Measurements from ENCODE around the gene KCNJ15. TPM values are rescaled to one million over a fixed set of nuclear protein-coding genes. Genes with fewer than 3 reads are reported as not detected.
"Not testable (repeated sequence)": the region's sequence is repeated elsewhere in the genome, so short reads cannot be mapped to it uniquely, and the experiment has no call there.

The KCNJ15 gene
- total and polyA plus RNA-seq, 9 donors, result 0.20 to 1.1 (median 0.35) TPM; not detected in 1

- Histone ChIP-seq H3K9me3 (no peaks in the 10 kb centered on the region), H3K4me1 (ENCODE audit: insufficient read depth) (no peaks in the 10 kb centered on the region), H3K27ac (no peak overlapping the region), H3K4me3 (no peak overlapping the region), H3K36me3 (no peaks in the 10 kb centered on the region), H3K27me3 (no peaks in the 10 kb centered on the region)
- DNase-seq, result no peak
- intact Hi-C loops (cut with DNase I), result no loop called here
- TF ChIP-seq CTCF (IDR thresholded peaks at IDR 0.05) (no peak), EP300 (IDR thresholded peaks at IDR 0.05) (no peak), POLR2A (IDR thresholded peaks at IDR 0.05) (no peak)
- 83 to 87% (median 84%) methylated on average over 9 of the region's 9 CpGs for WGBS, 3 donors
Measured at GRCh38 chr21:38244885-38245869, 11.6 kb upstream of the KCNJ15 start.

DNA sequence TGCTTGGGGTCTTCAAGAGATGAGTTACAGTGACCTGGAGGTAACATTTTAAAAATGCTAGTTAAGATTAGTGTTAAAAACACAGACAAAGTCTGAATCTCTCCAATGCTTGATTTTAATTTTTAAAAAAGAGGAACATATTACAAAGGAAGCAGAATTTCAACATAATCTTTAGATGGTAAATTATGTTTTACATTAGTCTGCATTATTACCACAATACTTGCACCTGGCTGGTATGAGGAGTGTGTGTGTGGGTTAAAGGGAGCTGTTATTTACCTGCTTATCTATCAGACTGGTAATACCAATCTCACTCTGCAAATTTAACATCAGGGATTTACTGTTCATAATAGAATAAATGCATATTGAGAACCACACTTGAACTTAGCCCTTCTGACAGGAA is 10.3 kb upstream of the KCNJ15 start:
- Histone ChIP-seq H3K27ac (no peak overlapping the region), H3K27me3 (no peaks in the 10 kb centered on the region), H3K36me3 (no peaks in the 10 kb centered on the region), H3K9me3 (no peaks in the 10 kb centered on the region), H3K4me1 (ENCODE audit: insufficient read depth) (no peaks in the 10 kb centered on the region), H3K4me3 (no peak overlapping the region)
- TF ChIP-seq POLR2A (IDR thresholded peaks at IDR 0.05) (no peak), EP300 (IDR thresholded peaks at IDR 0.05) (no peak), CTCF (IDR thresholded peaks at IDR 0.05) (no peak)
- intact Hi-C loops (cut with DNase I), result no loop called here
- DNase-seq, result no peak

DNA sequence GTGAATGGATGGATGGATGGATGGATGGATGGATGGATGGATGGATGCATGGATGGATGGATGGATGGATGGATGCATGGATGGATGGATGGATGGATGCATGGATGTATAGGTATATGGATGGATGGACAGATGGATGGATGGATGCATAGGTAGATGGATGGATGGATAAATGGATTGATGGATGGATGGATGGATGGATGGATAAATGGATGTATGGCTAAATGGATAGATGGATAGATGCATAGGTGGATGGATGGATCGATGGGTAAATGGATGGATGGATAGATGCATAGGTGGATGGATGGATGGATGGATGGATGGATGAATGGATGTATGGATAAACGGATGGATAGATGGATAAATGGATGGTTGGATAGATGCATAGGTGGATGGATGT is 9.7 kb upstream of the KCNJ15 start:
- intact Hi-C loops (cut with DNase I), result not testable (repeated sequence)
- 81 to 86% (median 85%) methylated on average over 2 of the region's 2 CpGs for WGBS, 3 donors

DNA sequence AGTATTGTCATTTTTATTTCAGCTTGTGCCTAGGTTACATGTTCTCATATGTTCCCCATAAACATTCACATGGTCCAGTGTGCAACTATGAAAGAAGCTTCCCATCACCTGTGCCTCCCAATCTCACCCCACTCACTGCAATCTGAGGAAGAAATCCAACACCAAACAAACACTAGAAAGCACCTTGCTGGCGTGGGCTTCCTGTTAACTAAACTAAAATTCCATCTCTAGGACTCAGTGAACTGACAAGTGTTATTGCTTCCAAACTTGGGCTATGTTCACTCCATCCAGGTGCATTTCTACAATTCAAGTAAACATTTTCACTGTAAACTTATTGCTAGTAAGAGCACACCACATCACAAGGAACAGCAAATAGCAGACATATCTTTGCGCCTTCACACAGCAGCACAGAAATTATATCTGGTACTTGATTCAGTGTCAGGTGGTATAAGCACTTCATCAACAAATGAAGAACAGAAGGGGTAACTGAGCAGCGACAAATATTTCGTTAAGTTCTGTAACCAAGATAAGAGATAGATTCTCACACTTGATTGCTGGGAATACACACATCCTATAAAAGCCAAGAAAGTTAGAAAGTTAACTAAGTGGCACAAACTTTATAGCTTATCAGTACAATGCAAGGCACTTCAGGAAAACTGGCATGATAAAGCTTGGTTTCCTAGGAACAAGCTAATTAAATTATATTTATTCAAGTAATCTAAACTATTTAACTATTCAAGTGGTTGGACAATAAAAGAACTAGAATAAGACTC is 8.9 kb upstream of the KCNJ15 start:
- Histone ChIP-seq H3K4me1 (ENCODE audit: insufficient read depth) (no peaks in the 10 kb centered on the region), H3K27me3 (no peaks in the 10 kb centered on the region), H3K27ac (no peak overlapping the region), H3K4me3 (no peak overlapping the region), H3K36me3 (no peaks in the 10 kb centered on the region), H3K9me3 (no peaks in the 10 kb centered on the region)
- intact Hi-C loops (cut with DNase I), result no loop called here
- TF ChIP-seq POLR2A (IDR thresholded peaks at IDR 0.05), result no peak
- TF ChIP-seq CTCF (IDR thresholded peaks at IDR 0.05), result no peak
- TF ChIP-seq EP300 (IDR thresholded peaks at IDR 0.05), result no peak
- WGBS, 3 donors, result 85 to 95% (median 91%) methylated on average over 4 of the region's 4 CpGs
- no peak for DNase-seq

More for the DNA sequence above, 9.7 kb upstream of the KCNJ15 start:
- DNase-seq; H3K4me3 ChIP-seq; H3K27ac ChIP-seq; H3K9me3 ChIP-seq; H3K4me1 ChIP-seq (ENCODE audit: insufficient read depth); H3K36me3 ChIP-seq; H3K27me3 ChIP-seq: not testable (repeated sequence)

All from ovary (tissue), 9 donors.